ENCODE data around the gene SLC5A12. TPM values are rescaled to one million over a fixed set of nuclear protein-coding genes. Genes with fewer than 3 reads are reported as not detected.

Gene SLC5A12
- total RNA-seq, 4 donors from 2014 or later, result 0.10 TPM; not detected in 3

GRCh38 chr11:26762089-26762488 lies 40.2 kb upstream of the SLC5A12 start:
- 78 to 84% methylated on average over 5 of the region's 5 CpGs for WGBS, 2 donors
- no peak for TF ChIP-seq POLR2A (IDR thresholded peaks at IDR 0.05)
- TF ChIP-seq, protein P1, sequence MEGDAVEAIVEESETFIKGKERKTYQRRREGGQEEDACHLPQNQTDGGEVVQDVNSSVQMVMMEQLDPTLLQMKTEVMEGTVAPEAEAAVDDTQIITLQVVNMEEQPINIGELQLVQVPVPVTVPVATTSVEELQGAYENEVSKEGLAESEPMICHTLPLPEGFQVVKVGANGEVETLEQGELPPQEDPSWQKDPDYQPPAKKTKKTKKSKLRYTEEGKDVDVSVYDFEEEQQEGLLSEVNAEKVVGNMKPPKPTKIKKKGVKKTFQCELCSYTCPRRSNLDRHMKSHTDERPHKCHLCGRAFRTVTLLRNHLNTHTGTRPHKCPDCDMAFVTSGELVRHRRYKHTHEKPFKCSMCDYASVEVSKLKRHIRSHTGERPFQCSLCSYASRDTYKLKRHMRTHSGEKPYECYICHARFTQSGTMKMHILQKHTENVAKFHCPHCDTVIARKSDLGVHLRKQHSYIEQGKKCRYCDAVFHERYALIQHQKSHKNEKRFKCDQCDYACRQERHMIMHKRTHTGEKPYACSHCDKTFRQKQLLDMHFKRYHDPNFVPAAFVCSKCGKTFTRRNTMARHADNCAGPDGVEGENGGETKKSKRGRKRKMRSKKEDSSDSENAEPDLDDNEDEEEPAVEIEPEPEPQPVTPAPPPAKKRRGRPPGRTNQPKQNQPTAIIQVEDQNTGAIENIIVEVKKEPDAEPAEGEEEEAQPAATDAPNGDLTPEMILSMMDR (IDR thresholded peaks at IDR 0.05), result no peak
- intact Hi-C loops (cut with DNase I; ENCODE audit: low total_unique reads), result no loop called here
- DNase-seq (ENCODE audit: low spot score in 2 of 2), result no peak
- H3K4me3 ChIP-seq (ENCODE audit: low read depth, poor library complexity, severe bottlenecking), result no peak overlapping the region

DNA sequence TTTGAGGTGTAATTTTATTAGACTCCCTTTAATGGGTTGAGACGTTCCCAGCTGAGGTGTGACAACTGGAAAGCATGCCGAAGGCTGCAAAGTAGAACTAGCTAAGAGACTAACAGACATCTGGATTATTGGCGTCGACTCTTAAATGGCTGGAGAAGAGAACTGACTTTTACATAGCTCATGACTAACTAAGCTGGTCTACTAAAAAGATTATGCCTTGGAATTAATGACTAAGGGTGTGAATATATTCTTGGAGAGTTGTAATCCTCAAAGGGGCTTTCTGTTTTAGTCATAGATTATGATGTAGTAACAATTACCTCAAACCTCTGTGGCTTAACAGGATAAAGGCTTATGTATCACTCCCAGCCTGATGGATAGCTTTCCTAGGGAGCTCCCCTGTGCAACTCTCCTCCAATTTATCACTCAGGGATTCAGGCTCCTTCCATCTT lies 39.5 kb upstream of the SLC5A12 start:
- TF ChIP-seq, protein P1 (IDR thresholded peaks at IDR 0.05), result no peak
- TF ChIP-seq POLR2A (IDR thresholded peaks at IDR 0.05), result no peak
- no peak overlapping the region for H3K4me3 ChIP-seq (ENCODE audit: low read depth, poor library complexity, severe bottlenecking)
- WGBS, 2 donors, result 91 to 92% methylated on average over 4 of the region's 4 CpGs
- intact Hi-C loops (cut with DNase I; ENCODE audit: low total_unique reads), result no loop called here
- DNase-seq (ENCODE audit: low spot score in 2 of 2), result no peak

DNA sequence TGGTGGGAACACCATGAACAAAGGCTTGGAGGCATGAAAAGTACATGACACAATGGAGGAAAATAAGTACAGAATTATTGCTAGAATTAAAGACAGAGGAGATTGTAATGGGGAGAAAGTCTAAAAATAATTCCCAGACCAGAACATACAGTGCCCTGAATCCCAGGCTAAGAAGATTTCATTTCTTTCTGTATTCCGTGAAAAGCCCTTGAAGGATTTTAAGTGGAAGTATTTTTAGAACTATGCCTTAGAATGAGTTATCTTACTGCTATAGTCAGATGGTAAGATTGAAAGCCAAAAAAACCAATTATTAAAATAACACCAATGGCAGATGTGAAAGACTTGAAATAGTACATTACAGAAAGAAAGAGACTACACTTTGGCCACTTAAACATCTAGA lies 36.1 kb upstream of the SLC5A12 start:
- intact Hi-C loops (cut with DNase I; ENCODE audit: low total_unique reads), result loop anchor here (10.0 kb wide), 1 partner anchor 367 kb away; no protein-coding TSS in a partner anchor
- no peak overlapping the region for H3K4me3 ChIP-seq (ENCODE audit: low read depth, poor library complexity, severe bottlenecking)
- WGBS, 2 donors, result 65 to 69% methylated on average over 1 of the region's 1 CpG
- no peak for DNase-seq (ENCODE audit: low spot score in 2 of 2)
- TF ChIP-seq POLR2A (IDR thresholded peaks at IDR 0.05), result no peak
- TF ChIP-seq, protein P1 (IDR thresholded peaks at IDR 0.05), result no peak

DNA sequence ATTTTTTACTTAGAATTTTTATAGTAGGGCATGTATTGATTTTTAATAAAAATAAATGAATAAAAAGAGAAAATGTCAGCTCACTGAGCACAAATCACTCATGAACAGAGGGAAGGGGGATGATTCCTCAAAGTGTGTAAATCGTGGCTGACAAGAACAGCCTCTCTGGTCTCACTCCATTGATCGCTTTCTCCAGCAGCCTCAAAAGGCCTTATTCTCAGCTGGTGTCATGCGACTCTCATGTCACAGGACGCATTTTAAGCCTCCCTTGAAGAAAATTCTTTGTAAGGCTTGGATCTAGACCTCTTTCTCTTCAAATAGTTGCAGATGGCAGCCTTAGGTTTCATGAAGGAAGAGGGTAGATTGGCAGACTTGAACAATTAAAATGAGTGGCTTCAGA lies 33.9 kb upstream of the SLC5A12 start:
- 87 to 94% methylated on average over 4 of the region's 4 CpGs for WGBS, 2 donors
- no peak for DNase-seq (ENCODE audit: low spot score in 2 of 2)
- intact Hi-C loops (cut with DNase I; ENCODE audit: low total_unique reads), result loop anchor here (10.0 kb wide), 1 partner anchor 369 kb away; no protein-coding TSS in a partner anchor
- no peak for TF ChIP-seq POLR2A (IDR thresholded peaks at IDR 0.05)
- TF ChIP-seq, protein P1 (IDR thresholded peaks at IDR 0.05), result no peak
- H3K4me3 ChIP-seq (ENCODE audit: low read depth, poor library complexity, severe bottlenecking), result no peak overlapping the region

DNA sequence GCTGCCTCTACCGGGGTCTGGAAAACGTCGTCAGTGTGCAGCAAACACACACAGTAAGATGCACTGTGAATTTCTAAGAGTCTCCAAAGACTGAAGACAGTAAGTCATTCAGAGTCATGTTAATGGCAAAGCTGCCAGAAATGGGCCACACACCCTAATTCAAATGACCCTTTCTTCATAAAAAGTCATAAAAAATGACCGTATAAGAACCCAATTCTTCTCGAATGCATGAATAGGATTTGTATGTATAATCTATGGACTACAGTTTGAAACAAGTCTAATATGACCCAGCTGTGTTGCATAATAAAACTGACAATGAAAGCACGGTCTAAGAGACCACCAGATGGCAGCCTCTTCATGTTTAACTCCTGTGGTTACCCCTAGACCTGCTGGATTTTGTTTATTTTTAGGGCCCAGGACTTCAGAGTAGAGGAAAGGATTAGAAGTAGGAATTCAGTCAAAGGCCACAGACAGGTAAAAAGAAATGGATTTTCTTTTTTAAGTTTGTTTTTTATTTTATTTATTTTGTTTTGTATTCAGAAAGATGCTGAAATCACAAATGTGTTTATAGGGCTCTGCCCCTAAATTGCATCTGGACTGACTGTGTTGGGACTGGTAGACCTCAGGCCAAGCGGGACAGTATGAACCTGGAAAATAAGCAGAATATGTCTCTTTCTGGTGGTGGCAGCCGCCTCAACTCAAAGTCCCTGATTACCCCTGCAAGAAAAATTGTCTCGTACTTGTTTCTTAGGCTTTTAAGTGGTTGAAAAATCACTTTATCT lies 32.1 kb upstream of the SLC5A12 start:
- no peak overlapping the region for H3K4me3 ChIP-seq (ENCODE audit: low read depth, poor library complexity, severe bottlenecking)
- DNase-seq (ENCODE audit: low spot score in 2 of 2), result peak in 1 of 2 donors; percentile 54
- WGBS, 2 donors, result 41 to 44% methylated on average over 9 of the region's 9 CpGs
- intact Hi-C loops (cut with DNase I; ENCODE audit: low total_unique reads), result loop anchor here (10.0 kb wide), 1 partner anchor 371 kb away; no protein-coding TSS in a partner anchor
- TF ChIP-seq POLR2A (IDR thresholded peaks at IDR 0.05), result no peak
- TF ChIP-seq, protein P1 (IDR thresholded peaks at IDR 0.05), result peak in 1 of 3 donors; percentile 59
